HEK293T (cell line): Measurements from ENCODE around the gene PRAMEF13.
"Not testable (repeated sequence)": the region's sequence is repeated elsewhere in the genome, so short reads cannot be mapped to it uniquely, and the experiment has no call there.

Experiments used
- CTCF ChIA-PET: fragments of 350-600 bp; formaldehyde crosslinking; extraction: SDS; loops from one replicate; lab custom pipeline; 2021; ENCODE audit warnings: antibody characterized with exemption, inconsistent platforms; lab: Yijun Ruan, JAX
- POLR2A ChIA-PET: fragments of 350-600 bp; formaldehyde crosslinking; extraction: SDS; loops from one replicate; lab custom pipeline; 2020; ENCODE audit warnings: antibody characterized with exemption, inconsistent platforms; lab: Yijun Ruan, JAX
- DNase-seq: peaks from one replicate; pipeline ENCODE4 v3.0.0; 2012; ENCODE audit warnings: mixed read lengths; ENCODE audit errors: extremely low spot score
- FOXM1 ChIP-seq: fragments of 450-650 bp; IDR thresholded peaks from 2 replicates; pipeline ENCODE4 v1.6.1; 2017; ENCODE audit warnings: mild to moderate bottlenecking, borderline replicate concordance
- TARDBP ChIP-seq: fragments of 450-650 bp; IDR thresholded peaks from 2 replicates; pipeline ENCODE4 v1.6.1; 2016

Gene PRAMEF13, protein sequence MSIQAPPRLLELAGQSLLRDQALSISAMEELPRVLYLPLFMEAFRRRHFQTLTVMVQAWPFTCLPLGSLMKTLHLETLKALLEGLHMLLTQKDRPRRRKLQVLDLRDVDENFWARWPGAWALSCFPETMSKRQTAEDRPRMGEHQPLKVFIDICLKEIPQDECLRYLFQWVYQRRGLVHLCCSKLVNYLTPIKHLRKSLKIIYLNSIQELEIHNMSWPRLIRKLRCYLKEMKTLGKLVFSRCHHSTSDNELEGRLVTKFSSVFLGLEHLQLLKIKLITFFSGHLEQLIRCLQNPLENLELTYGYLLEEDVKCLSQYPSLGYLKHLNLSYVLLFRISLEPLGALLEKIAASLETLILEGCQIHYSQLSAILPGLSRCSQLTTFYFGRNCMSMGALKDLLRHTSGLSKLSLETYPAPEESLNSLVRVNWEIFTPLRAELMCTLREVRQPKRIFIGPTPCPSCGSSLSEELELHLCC

GRCh38 chr1:13201309-13201708 is at the start of gene PRAMEF13:
TSS of gene PRAMEF13 (minus strand) at chr1:13201409. CDS start at chr1:13199589, 1,820 bp downstream.
- POLR2A ChIA-PET, CTCF ChIA-PET, DNase-seq: not testable (repeated sequence)

GRCh38 chr1:13247122-13247521 is 45.9 kb upstream of the PRAMEF13 start:
- POLR2A ChIA-PET, DNase-seq: not testable (repeated sequence)
- CTCF ChIA-PET, result interaction anchor here (0.6 kb wide), 1 partner anchor 1112 kb away, joined by 3 read pairs; no protein-coding TSS in a partner anchor

DNA sequence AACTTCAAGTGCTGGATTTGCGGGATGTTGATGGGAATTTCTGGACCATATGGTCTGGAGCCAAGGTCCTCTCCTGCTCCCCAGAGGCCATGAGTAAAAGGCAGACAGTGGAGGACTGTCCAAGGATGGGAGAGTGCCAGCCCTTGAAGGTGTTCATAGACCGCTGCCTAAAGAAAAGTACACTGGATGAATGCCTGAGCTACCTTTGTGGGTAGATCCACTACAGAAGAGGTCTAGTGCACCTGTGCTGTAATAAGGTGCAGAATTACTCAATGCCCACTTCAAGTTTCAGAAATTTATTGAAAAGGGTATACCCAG is 45.3 kb upstream of the PRAMEF13 start:
- POLR2A ChIA-PET, CTCF ChIA-PET: not testable (repeated sequence)

GRCh38 chr1:13245841-13246553 is 44.8 kb upstream of the PRAMEF13 start:
- CTCF ChIA-PET, POLR2A ChIA-PET: not testable (repeated sequence)

More for the DNA sequence above, 45.3 kb upstream of the PRAMEF13 start:
- not testable (repeated sequence) for DNase-seq

DNA sequence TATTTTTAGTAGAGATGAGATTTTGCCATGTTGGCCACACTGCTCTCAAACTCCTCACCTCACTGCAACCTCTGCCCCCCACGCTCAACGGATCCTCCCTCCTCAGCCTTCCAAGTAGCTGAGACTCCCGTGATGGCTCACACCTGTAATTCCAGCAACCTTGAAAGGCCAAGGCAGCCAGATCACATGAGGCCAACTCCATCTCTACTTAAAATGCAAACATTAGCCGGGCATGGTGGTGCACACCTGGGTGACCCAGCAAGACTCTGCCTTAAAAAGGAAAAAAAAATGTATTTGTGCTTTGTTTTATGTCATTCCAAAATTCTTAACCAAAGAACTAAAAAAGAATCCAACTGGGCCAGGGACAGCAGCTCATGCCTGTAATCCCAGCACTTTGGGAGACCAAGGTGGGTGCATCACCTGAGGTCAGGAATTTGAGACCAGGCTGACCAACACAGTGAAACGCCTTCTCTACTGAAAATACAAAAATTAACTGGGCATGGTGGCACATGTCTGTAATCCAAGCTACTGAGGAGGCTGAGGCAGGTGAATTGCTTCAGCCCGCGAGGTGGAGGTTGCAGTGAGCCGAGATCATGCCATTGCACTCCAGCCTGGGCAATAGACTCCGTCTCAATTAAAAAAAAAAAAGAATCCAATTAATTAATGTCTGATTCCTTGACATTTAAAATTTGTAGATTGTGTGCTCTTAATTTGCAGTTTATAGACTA is 42.5 kb upstream of the PRAMEF13 start:
- POLR2A ChIA-PET, CTCF ChIA-PET, DNase-seq: not testable (repeated sequence)

More at GRCh38 chr1:13245841-13246553, 44.8 kb upstream of the PRAMEF13 start:
- not testable (repeated sequence) for DNase-seq

- POLR2A ChIA-PET, DNase-seq, CTCF ChIA-PET: not testable (repeated sequence)
Measured at GRCh38 chr1:13239633-13240032, 38.4 kb upstream of the PRAMEF13 start.

DNA sequence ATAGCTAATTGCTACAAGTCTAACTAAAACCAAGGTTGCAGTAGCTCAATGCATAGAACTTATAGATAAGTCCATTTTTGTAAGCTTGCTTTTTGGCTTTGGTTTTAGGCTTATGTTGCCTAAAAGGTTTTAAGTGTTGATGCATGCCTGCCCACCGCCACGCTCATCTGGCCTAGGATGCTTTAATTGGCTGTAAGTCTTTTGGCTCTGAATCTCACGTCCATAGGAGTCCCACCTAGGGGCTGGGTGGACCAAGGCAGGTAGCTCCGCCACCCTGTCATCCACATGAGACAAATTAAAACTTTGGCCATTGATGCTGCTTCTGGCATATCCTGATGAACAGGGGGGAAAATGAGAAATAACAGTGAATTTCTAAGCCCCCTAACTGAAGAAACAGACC is 36.4 kb upstream of the PRAMEF13 start:
- CTCF ChIA-PET, POLR2A ChIA-PET, DNase-seq: not testable (repeated sequence)

- DNase-seq, CTCF ChIA-PET: not testable (repeated sequence)
Measured at GRCh38 chr1:13234057-13234456, 32.8 kb upstream of the PRAMEF13 start.

GRCh38 chr1:13232056-13232455 is 30.8 kb upstream of the PRAMEF13 start:
- CTCF ChIA-PET, DNase-seq, POLR2A ChIA-PET: not testable (repeated sequence)

More at GRCh38 chr1:13234057-13234456, 32.8 kb upstream of the PRAMEF13 start:
- POLR2A ChIA-PET, result not testable (repeated sequence)

GRCh38 chr1:13231061-13231750 is 30.0 kb upstream of the PRAMEF13 start:
- CTCF ChIA-PET, DNase-seq, POLR2A ChIA-PET: not testable (repeated sequence)

- POLR2A ChIA-PET, CTCF ChIA-PET: not testable (repeated sequence)
Measured at GRCh38 chr1:13230601-13231000, 29.4 kb upstream of the PRAMEF13 start.

DNA sequence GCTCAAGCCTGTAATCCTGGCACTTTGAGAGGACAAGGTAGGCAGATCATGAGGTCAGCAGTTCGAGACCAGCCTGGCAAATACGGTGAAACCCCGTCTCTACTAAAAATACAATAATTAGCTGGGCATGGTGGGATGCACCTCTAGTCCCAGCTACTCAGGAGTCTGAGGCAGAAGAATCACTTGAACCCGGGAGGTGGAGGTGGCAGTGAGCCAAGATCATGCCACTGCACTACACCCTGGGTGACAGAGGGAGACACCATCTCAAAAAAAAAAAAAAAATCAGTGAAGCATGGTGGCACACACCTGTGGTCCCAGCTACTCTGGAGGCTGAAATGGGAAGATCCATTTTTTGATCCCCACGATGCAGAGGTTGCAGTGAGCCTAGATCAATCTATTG is 28.9 kb upstream of the PRAMEF13 start:
- DNase-seq, POLR2A ChIA-PET, CTCF ChIA-PET: not testable (repeated sequence)

More at GRCh38 chr1:13230601-13231000, 29.4 kb upstream of the PRAMEF13 start:
- DNase-seq, result not testable (repeated sequence)

GRCh38 chr1:13228343-13228781 is 27.2 kb upstream of the PRAMEF13 start:
- CTCF ChIA-PET, result no interaction called here
- POLR2A ChIA-PET, result no interaction called here
- DNase-seq, result peak; percentile 22
- TF ChIP-seq TARDBP (no peak), FOXM1 (no peak)

DNA sequence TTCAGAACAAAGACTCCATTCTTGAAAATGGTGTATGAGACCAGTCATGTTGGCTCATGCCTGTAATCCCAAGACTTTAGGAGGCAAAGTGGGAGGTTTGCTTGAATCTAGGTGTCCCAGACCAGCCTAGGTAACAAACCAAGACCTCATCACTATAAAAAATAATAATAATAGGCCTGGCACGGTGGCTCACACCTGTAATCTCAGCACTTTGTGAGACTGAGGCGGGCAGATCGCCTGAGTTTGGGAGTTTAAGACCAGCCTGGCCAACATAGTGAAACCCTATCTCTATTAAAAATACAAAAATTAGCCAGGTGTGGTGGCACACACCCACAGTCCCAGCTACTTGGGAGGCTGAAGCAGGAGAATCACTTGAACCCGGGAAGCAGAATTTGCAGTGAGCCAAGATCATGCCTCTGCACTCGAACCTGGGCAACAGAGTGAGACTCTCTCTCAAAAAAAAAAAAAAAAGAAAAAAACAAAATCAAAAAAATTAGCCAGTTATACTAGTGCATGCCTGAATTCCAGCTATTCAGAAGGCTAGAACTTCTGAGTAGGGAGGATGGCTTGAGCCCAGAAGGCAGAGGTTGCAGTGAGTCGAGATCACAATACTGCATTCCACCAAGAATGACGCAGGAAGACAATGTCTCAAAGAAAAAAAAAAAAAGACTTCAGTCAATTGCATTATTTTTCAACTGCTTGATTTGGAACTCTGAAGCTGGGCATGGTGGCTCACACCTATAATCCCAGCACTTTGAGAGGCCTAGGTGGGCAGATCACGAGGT is 26.3 kb upstream of the PRAMEF13 start:
- DNase-seq, POLR2A ChIA-PET, CTCF ChIA-PET: not testable (repeated sequence)

DNA sequence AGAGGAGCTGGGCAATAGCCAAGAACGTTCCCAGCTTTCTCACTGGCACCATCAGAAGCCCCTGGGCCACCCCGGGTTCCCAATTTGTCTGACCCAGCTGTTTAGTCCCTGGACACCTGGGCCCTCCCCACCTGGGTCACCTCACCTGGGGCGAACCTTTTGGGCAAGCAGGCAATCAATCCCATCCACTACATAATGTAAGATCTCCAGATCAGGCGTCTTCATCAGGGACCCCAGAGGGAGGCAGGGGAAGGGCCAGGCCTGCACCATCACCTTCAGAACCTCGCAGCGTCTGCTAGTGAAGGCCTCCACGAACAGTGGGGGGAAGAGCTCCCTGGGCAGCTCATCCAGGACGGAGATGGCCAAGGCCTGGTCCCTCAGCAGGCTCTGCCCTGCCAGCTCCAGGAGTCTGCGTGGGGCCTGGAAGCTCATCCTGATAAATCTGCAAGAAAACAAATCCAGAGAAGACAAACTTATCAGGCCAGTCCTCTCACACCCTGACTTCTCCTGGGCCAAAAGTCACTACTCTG is 24.5 kb upstream of the PRAMEF13 start, which contains the start of gene PRAMEF18:
TSS of gene PRAMEF18 (minus strand) at position 480 of the 530 bp plus-strand sequence. CDS start at position 432, 48 bp downstream.
- DNase-seq, POLR2A ChIA-PET, CTCF ChIA-PET: not testable (repeated sequence)
